Activated CD8-positive, alpha-beta T cell treated with anti-CD3 and anti-CD28 coated beads for 36 hours (primary cell): ENCODE measurements around the gene RPL18. TPM values are rescaled to one million over a fixed set of nuclear protein-coding genes. Genes with fewer than 3 reads are reported as not detected.

ENCODE experiments used
- ATAC-seq: fragments of 200-7000 bp; cut with Tn5 transposase; one replicate; pipeline ENCODE4 v1.10.0; 2021; ENCODE audit warnings: mild to moderate bottlenecking, moderate library complexity
- CTCF ChIA-PET: fragments of 350-600 bp; sonication (Branson Sonifier 250); formaldehyde crosslinking; loops from one replicate; lab custom pipeline; 2021; ENCODE audit warnings: antibody characterized with exemption; lab: Charles Lee
- POLR2A ChIA-PET: fragments of 350-600 bp; sonication (Branson Sonifier 250); formaldehyde crosslinking; loops from one replicate; lab custom pipeline; 2021; ENCODE audit warnings: antibody characterized with exemption; lab: Charles Lee
- DNase-seq: peaks from one replicate; pipeline ENCODE4 v3.0.0-alpha.2; 2020
- H3K27ac Mint-ChIP-seq: one replicate; pipeline ENCODE4 v1.8.0; 2021; ENCODE audit warnings: mild to moderate bottlenecking, mixed read lengths
- H3K27me3 Mint-ChIP-seq: one replicate; pipeline ENCODE4 v1.8.0; 2021; ENCODE audit warnings: mixed read lengths
- H3K36me3 Mint-ChIP-seq: one replicate; pipeline ENCODE4 v1.8.0; 2021; ENCODE audit warnings: low read depth, mixed read lengths
- H3K4me1 Mint-ChIP-seq: one replicate; pipeline ENCODE4 v1.8.0; 2021; ENCODE audit warnings: low read depth, mixed read lengths
- H3K4me3 Mint-ChIP-seq: one replicate; pipeline ENCODE4 v1.8.0; 2021; ENCODE audit warnings: mild to moderate bottlenecking, moderate library complexity, mixed read lengths
- H3K9me3 Mint-ChIP-seq: one replicate; pipeline ENCODE4 v1.8.0; 2021; ENCODE audit warnings: mixed read lengths
- CTCF ChIP-seq: fragments of 200-600 bp; IDR thresholded peaks from one replicate; pipeline ENCODE4 v1.8.0; 2022; ENCODE audit warnings: antibody characterized with exemption, mild to moderate bottlenecking
- intact Hi-C: fragments of 100-400 bp; cut with micrococcal nuclease; formaldehyde crosslinking; loops from one replicate; pipeline ENCODE4 v1.10.0; 2022
- total RNA-seq, 2 experiments: library from RNA; stranded (reverse); gene quantifications; one replicate each; pipeline ENCODE4 v1.2.3, GENCODE V29; 2021

Gene RPL18
- total RNA-seq, 2 experiments from 2014 or later, result 2,304 to 2,324 TPM

- intact Hi-C loops, result no loop called here
These were observed 581 bp downstream of the RPL18 start for GRCh38 chr19:48618278-48618915.

DNA sequence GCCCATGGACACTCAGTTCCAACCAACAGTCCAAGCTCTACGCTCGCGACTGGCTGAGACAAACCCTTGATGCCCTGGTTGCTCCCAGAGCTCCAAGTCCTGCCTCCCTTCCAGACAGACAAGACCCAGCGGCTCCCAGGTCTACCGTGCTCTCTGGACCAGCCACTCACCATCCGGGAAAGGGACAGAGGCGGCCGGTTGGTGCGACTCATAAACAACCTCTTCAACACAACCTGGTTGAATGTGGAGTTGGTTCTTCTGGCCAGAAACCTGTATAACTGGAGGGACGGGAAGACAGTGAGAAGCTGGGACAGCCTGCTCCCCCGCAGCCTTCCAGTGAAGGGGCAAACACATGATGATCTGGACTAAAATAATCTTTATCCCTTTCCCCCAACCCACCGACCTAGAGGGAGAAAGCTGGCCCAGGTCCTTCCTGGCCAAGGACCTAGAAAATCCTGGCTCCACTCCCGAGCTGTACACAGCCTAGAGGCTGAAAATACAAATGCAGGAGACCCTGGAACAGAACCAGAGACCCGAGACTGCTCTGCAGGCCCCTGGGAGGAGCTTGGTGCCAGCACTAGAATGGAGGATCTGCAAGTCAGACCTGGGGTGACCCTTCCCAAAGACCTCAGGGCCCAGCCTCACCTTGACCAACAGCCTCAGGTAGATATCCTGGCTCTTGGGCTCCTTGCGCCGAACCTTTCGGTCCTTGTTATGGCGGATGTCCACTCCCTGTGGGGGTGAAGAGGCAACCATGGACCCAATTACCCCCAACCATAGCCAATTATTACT lies 1.6 kb downstream of the RPL18 start:
- ChIA-PET CTCF (interaction anchor here (0.8 to 3.6 kb wide), 6 partner anchors 9 to 226 kb away, joined by 3 to 14 read pairs (median 4); partner anchors contain the start of genes CA11 and KDELR1), POLR2A (interaction anchor here (0.6 to 10.8 kb wide), 27 partner anchors 10 to 288 kb away, joined by 3 to 154 read pairs (median 3); partner anchors contain the start of genes CA11, DBP, SPACA4 and SYNGR4)
- no peaks in the 10 kb centered on the region for H3K9me3 Mint-ChIP-seq
- H3K27ac Mint-ChIP-seq, result peak overlapping the region; percentile 100
- peaks cover 56% of the 10 kb centered on the region for H3K36me3 Mint-ChIP-seq
- ATAC-seq, result no peak
- intact Hi-C loops, result no loop called here
- peaks cover 28% of the 10 kb centered on the region for H3K4me1 Mint-ChIP-seq
- H3K4me3 Mint-ChIP-seq, result peak overlapping the region; percentile 93
- no peak for TF ChIP-seq CTCF
- H3K27me3 Mint-ChIP-seq, result no peaks in the 10 kb centered on the region
- no peak for DNase-seq

More at GRCh38 chr19:48618278-48618915, 581 bp downstream of the RPL18 start:
- Mint-ChIP-seq H3K4me1 (peaks cover 32% of the 10 kb centered on the region), H3K9me3 (no peaks in the 10 kb centered on the region), H3K27me3 (no peaks in the 10 kb centered on the region), H3K36me3 (peaks cover 60% of the 10 kb centered on the region), H3K4me3 (peak overlapping the region; percentile 93), H3K27ac (peak overlapping the region; percentile 100)
- ChIA-PET CTCF (interaction anchor here (0.6 to 3.6 kb wide), 4 partner anchors 10 to 129 kb away, joined by 3 to 14 read pairs (median 6); partner anchors contain the start of gene CA11), POLR2A (interaction anchor here (1.0 to 10.8 kb wide), 17 partner anchors 11 to 289 kb away, joined by 3 to 154 read pairs (median 3); partner anchors contain the start of genes CA11, DBP, SPACA4 and SYNGR4)
- DNase-seq, result no peak
- TF ChIP-seq CTCF, result no peak
- no peak for ATAC-seq

- no peak for ATAC-seq
- Mint-ChIP-seq H3K9me3 (no peaks in the 10 kb centered on the region), H3K36me3 (peaks cover 51% of the 10 kb centered on the region), H3K27me3 (no peaks in the 10 kb centered on the region), H3K27ac (peak overlapping the region; percentile 100), H3K4me3 (peak overlapping the region; percentile 93), H3K4me1 (peaks cover 23% of the 10 kb centered on the region)
- DNase-seq, result no peak
- CTCF ChIA-PET, result interaction anchor here (0.8 to 3.6 kb wide), 5 partner anchors 8 to 225 kb away, joined by 3 to 14 read pairs (median 4); partner anchors contain the start of genes CA11 and KDELR1
- POLR2A ChIA-PET, result interaction anchor here (0.6 to 10.8 kb wide), 25 partner anchors 9 to 1188 kb away, joined by 3 to 154 read pairs (median 4); partner anchors contain the start of genes CA11, DBP, SPACA4 and SYNGR4
- intact Hi-C loops, result no loop called here
- TF ChIP-seq CTCF, result no peak
These were observed 2.4 kb downstream of the RPL18 start for GRCh38 chr19:48616491-48617056.

GRCh38 chr19:48616041-48616436 lies 2.9 kb downstream of the RPL18 start:
- intact Hi-C loops, result no loop called here
- CTCF ChIA-PET, result interaction anchor here (0.8 to 3.6 kb wide), 3 partner anchors 8 to 126 kb away, joined by 3 to 14 read pairs (median 5); partner anchors contain the start of gene CA11
- H3K4me3 Mint-ChIP-seq, result peak overlapping the region; percentile 93
- H3K4me1 Mint-ChIP-seq, result peaks cover 20% of the 10 kb centered on the region
- TF ChIP-seq CTCF, result no peak
- H3K27ac Mint-ChIP-seq, result peak overlapping the region; percentile 100
- H3K27me3 Mint-ChIP-seq, result no peaks in the 10 kb centered on the region
- H3K9me3 Mint-ChIP-seq, result no peaks in the 10 kb centered on the region
- POLR2A ChIA-PET, result interaction anchor here (0.6 to 10.8 kb wide), 18 partner anchors 8 to 1189 kb away, joined by 3 to 154 read pairs (median 4); partner anchors contain the start of genes CA11, DBP and SPACA4
- peaks cover 49% of the 10 kb centered on the region for H3K36me3 Mint-ChIP-seq
- DNase-seq (no peak), ATAC-seq (no peak)
